ENCODE measurements around the gene TAGLN.

DNA sequence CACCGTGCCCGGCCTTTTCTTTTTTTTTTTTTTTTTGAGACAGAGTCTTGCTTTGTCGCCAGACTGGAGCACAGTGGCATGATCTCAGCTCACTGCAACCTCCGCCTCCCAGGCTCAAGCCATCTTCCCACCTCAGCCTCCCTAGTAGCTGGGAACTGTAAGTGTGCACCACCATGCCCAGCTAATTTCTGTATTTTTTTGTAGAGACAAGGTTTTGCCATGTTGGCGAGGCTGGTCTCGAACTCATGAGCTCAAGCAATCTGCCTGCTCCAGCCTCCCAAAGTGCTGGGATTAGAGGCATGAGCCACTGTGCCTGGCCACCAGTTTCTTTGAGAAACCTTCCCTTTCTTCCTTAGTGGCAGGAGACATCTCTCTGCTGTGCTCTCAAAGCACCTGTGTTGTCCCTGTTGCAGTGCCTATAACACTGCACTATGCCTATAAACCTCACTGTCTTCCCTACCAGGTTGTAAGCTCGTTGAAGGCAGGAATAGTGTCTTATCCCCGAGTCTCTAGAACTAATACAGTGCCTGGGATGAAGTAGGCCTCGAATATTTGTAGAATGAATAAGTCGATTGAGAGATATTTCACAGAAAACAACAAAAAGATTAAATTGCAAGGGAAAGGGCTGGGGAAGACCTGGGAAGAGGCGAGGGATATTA, 13.7 kb downstream of the TAGLN start:
- no peak for TF ChIP-seq EZH2 (IDR thresholded peaks at IDR 0.05; ENCODE audit: borderline replicate concordance, insufficient read depth, low read depth, low read length, poor library complexity, severe bottlenecking)
- TF ChIP-seq, protein P1, sequence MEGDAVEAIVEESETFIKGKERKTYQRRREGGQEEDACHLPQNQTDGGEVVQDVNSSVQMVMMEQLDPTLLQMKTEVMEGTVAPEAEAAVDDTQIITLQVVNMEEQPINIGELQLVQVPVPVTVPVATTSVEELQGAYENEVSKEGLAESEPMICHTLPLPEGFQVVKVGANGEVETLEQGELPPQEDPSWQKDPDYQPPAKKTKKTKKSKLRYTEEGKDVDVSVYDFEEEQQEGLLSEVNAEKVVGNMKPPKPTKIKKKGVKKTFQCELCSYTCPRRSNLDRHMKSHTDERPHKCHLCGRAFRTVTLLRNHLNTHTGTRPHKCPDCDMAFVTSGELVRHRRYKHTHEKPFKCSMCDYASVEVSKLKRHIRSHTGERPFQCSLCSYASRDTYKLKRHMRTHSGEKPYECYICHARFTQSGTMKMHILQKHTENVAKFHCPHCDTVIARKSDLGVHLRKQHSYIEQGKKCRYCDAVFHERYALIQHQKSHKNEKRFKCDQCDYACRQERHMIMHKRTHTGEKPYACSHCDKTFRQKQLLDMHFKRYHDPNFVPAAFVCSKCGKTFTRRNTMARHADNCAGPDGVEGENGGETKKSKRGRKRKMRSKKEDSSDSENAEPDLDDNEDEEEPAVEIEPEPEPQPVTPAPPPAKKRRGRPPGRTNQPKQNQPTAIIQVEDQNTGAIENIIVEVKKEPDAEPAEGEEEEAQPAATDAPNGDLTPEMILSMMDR (IDR thresholded peaks at IDR 0.05), result no peak

Data from B cell (primary cell).